Measurements from ENCODE around the gene KRTAP16-1.

The KRTAP16-1 gene

DNA sequence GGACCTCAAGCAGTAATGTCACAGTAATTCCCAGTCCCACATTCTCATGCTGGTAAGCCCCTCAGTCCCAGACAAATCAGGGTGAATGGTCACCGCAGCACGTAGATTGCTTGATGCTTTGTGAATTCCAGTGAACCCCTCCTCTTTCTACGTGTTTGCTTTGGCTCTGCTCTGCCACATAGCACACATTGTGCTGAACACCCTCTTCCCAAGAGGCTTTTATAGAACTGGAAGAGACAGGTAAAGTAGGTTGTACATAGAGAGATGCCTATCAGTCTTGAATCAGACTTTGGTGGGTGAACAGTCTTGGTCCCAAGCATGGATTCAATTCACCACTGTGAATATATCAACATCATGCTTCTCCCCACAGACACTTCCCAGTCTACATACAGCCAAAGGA, 44.5 kb downstream of the KRTAP16-1 start:
- no peak for DNase-seq
- in situ Hi-C loops (cut with MboI; ENCODE audit: low pct_unique_long_range_greater_than_20kb, low sequenced_read_pairs), result no loop called here

DNA sequence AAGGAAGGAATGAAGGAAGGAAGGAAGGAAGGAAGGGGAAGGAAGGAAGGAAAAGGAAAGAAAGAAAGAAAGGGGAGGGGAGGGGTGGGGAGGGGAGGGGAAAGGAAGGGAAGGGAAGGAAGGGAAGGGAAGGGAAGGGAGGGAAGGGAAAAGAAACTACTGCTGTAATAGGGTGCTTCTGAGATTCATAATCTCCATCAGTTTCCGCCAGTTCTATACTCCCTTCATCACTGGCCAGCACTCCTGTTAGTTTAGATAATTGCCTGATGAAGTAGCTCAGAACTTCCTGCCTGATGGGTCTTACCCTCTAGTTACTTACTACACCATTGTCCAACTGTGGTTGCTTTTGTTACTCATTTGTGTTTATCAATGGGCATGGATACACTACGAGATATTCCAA, 45.9 kb downstream of the KRTAP16-1 start:
- DNase-seq, result no peak
- in situ Hi-C loops (cut with MboI; ENCODE audit: low pct_unique_long_range_greater_than_20kb, low sequenced_read_pairs), result no loop called here

DNA sequence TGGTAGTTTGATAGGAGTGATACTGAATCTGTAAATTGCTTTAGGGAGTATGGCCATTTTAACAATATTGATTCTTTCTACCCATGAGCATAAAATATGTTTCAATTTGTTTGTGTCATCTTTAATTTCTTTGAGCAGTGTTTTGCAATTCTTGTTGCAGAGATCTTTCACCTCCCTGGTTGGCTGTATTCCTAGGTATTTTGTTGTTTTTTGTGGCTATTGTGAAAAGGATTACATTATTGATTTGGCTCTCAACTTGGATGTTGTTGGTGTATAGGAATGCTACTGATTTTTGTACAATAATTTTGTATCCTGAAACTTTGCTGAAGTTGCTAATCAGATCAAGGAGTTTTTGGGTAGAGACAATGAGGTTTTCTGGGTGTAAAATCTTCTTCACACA, 50.7 kb downstream of the KRTAP16-1 start:
- in situ Hi-C loops (cut with MboI; ENCODE audit: low pct_unique_long_range_greater_than_20kb, low sequenced_read_pairs), result no loop called here

More for the DNA sequence above, 50.7 kb downstream of the KRTAP16-1 start:
- DNase-seq, result no peak

All from KBM-7 (cell line).